WTC11 (cell line): ENCODE data around the gene VDAC1. TPM values are rescaled to one million over a fixed set of nuclear protein-coding genes. Genes with fewer than 3 reads are reported as not detected.

Experiments
- ATAC-seq: fragments of 200-7000 bp; cut with Tn5 transposase; 2 replicates; pipeline ENCODE4 v1.10.0; 2021; ENCODE audit warnings: mild to moderate bottlenecking, moderate library complexity
- CTCF ChIA-PET: fragments of 300-600 bp; sonication (Branson Sonifier 250); formaldehyde crosslinking; loops from one replicate; lab custom pipeline; 2021; ENCODE audit warnings: antibody characterized with exemption; lab: Charles Lee
- POLR2A ChIA-PET: fragments of 350-600 bp; sonication (Branson Sonifier 250); formaldehyde crosslinking; loops from one replicate; lab custom pipeline; 2021; ENCODE audit warnings: antibody characterized with exemption; lab: Charles Lee
- DNase-seq: peaks from one replicate; pipeline ENCODE4 v3.0.0; 2021; ENCODE audit warnings: low spot score
- H3K27ac Mint-ChIP-seq: 2 replicates; pipeline ENCODE4 v1.8.0; 2021; ENCODE audit warnings: mixed read lengths
- H3K27me3 Mint-ChIP-seq: 2 replicates; pipeline ENCODE4 v1.8.0; 2021; ENCODE audit warnings: low read depth, mild to moderate bottlenecking, moderate library complexity, mixed read lengths
- H3K36me3 Mint-ChIP-seq: 2 replicates; pipeline ENCODE4 v1.8.0; 2021; ENCODE audit warnings: mixed read lengths
- H3K4me1 Mint-ChIP-seq: 2 replicates; pipeline ENCODE4 v1.8.0; 2022; ENCODE audit warnings: mixed read lengths
- H3K4me3 Mint-ChIP-seq: 2 replicates; pipeline ENCODE4 v1.8.0; 2021; ENCODE audit warnings: mild to moderate bottlenecking, moderate library complexity, mixed read lengths
- H3K9me3 Mint-ChIP-seq: 2 replicates; pipeline ENCODE4 v1.8.0; 2021; ENCODE audit warnings: mixed read lengths
- ATF6 ChIP-seq: sonication (generic); formaldehyde crosslinking; IDR thresholded peaks from 2 replicates; pipeline ENCODE4 v1.8.1; 2023; ENCODE audit warnings: mild to moderate bottlenecking, missing genetic modification reagents
- CREM ChIP-seq: sonication (generic); formaldehyde crosslinking; IDR thresholded peaks from 2 replicates; pipeline ENCODE4 v1.8.1; 2022; ENCODE audit warnings: mild to moderate bottlenecking, missing genetic modification reagents, moderate library complexity
- CTCF ChIP-seq: fragments of 200-600 bp; IDR thresholded peaks from 2 replicates; pipeline ENCODE4 v1.8.0; 2022; ENCODE audit warnings: antibody characterized with exemption
- EMX1 ChIP-seq: fragments of 250-450 bp; sonication (Bioruptor Pico); IDR thresholded peaks from 2 replicates; pipeline ENCODE4 v1.8.0; 2021; ENCODE audit warnings: mild to moderate bottlenecking
- ERG ChIP-seq: fragments of 250-450 bp; sonication (Bioruptor Pico); IDR thresholded peaks from 2 replicates; pipeline ENCODE4 v1.8.0; 2021; ENCODE audit warnings: mild to moderate bottlenecking
- FOXP1 ChIP-seq: sonication (generic); formaldehyde crosslinking; IDR thresholded peaks from 2 replicates; pipeline ENCODE4 v1.8.0; 2022; ENCODE audit warnings: missing genetic modification reagents, mild to moderate bottlenecking, moderate library complexity, borderline replicate concordance
- HMGXB4 ChIP-seq: sonication (generic); formaldehyde crosslinking; IDR thresholded peaks from 2 replicates; pipeline ENCODE4 v1.8.1; 2023; ENCODE audit warnings: mild to moderate bottlenecking, moderate library complexity, missing genetic modification reagents
- IRF2 ChIP-seq: sonication (generic); formaldehyde crosslinking; IDR thresholded peaks from 2 replicates; pipeline ENCODE4 v1.8.0; 2022; ENCODE audit warnings: low read depth, missing genetic modification reagents, borderline replicate concordance
- NFYB ChIP-seq: sonication (generic); formaldehyde crosslinking; conservative IDR thresholded peaks from 2 replicates; pipeline ENCODE4 v1.8.0; 2022; ENCODE audit warnings: low read depth, missing genetic modification reagents
- PREB ChIP-seq: sonication (generic); formaldehyde crosslinking; IDR thresholded peaks from 2 replicates; pipeline ENCODE4 v1.8.1; 2022; ENCODE audit warnings: mild to moderate bottlenecking, missing genetic modification reagents, moderate library complexity, borderline replicate concordance
- RORB ChIP-seq: fragments of 250-450 bp; sonication (Bioruptor Pico); IDR thresholded peaks from 2 replicates; pipeline ENCODE4 v1.9.0; 2021; ENCODE audit warnings: mild to moderate bottlenecking
- ZNF232 ChIP-seq: sonication (generic); formaldehyde crosslinking; IDR thresholded peaks from 2 replicates; pipeline ENCODE4 v1.8.0; 2022; ENCODE audit warnings: mild to moderate bottlenecking, missing genetic modification reagents
- ZNF396 ChIP-seq: fragments of 250-450 bp; sonication (Bioruptor Pico); IDR thresholded peaks from 2 replicates; pipeline ENCODE4 v1.8.0; 2021; ENCODE audit warnings: mild to moderate bottlenecking, moderate library complexity, borderline replicate concordance
- ZNF671 ChIP-seq: fragments of 250-450 bp; sonication (Bioruptor Pico); IDR thresholded peaks from 2 replicates; pipeline ENCODE4 v1.8.0; 2021; ENCODE audit warnings: mild to moderate bottlenecking
- total RNA-seq: library from RNA; stranded (reverse); gene quantifications from 3 replicates; pipeline ENCODE4 v1.2.3, GENCODE V29; 2021
- TF ChIP-seq, protein P1 (sequence below): sonication (generic); formaldehyde crosslinking; IDR thresholded peaks from 2 replicates; pipeline ENCODE4 v1.8.1; 2022; ENCODE audit warnings: low read depth, mild to moderate bottlenecking, moderate library complexity, missing genetic modification reagents, borderline replicate concordance
- TF ChIP-seq, protein P2 (sequence below): sonication (generic); formaldehyde crosslinking; IDR thresholded peaks from 2 replicates; pipeline ENCODE4 v1.8.1; 2022; ENCODE audit warnings: missing genetic modification reagents, borderline replicate concordance

Gene VDAC1
- total RNA-seq, 1 experiment from 2014 or later, result 274 TPM

DNA sequence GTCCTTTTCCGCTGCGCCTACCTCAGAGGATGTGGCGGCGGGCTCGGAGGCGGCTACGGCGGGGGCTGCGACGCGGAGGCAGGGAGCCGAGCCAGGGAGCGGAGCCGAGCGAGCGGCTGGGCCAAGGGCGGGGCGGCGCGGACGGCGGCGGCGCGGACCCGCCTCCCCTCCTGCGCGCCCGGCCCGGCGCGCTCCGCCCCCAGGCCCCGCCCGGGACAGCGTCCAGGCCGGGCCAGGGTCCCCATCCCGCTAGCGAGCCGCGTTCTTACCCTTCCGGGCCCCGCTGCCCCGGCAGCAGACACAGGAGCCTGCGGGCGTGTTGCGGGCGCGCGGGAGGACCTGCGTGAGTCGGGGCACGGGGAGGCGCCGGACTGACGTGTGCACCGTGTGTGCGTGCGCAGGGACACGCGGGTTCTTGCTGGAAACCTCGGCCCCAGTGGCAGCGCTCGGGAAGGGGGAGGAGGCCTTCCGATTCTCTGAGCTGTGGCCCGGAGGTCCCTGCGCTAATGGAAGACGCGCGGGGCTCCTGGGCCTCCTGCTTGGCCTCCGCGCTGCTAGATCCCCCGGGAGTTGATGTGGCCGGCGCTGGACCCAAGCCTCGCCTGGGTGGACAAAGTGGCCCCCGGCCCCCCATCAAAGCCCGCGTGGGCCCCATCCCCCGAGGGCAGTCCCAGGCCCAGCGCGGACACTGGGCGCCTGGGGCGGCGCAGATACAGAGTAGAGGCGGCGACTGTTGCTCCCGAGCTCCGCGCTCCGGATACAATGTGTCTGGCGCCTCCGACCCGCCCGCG, at the start of gene VDAC1 (continued):
- no peak for TF ChIP-seq ATF6
- no peak for TF ChIP-seq IRF2 (CRISPR knock-in tag)
- no peak for TF ChIP-seq ZNF396 (CRISPR knock-in tag)
- 0 out of 2 replicates have a peak, but pooled peaks have one; percentile 9 for TF ChIP-seq NFYB
- peak; percentile 62; the same call in 1 of the 2 replicates for TF ChIP-seq ZNF232 (CRISPR knock-in tag)
- peak; percentile 29; the same call in 1 of the 2 replicates for TF ChIP-seq CREM (CRISPR knock-in tag)

- DNase-seq (no peak), ATAC-seq (peak; percentile 28; the same call in 1 of the 2 replicates)
- H3K4me3 Mint-ChIP-seq, result no peak overlapping the region
- peaks cover 14% of the 10 kb centered on the region for H3K27me3 Mint-ChIP-seq
- POLR2A ChIA-PET, result no interaction called here
- no peak for TF ChIP-seq RORB (CRISPR knock-in tag)
- TF ChIP-seq, protein P1, sequence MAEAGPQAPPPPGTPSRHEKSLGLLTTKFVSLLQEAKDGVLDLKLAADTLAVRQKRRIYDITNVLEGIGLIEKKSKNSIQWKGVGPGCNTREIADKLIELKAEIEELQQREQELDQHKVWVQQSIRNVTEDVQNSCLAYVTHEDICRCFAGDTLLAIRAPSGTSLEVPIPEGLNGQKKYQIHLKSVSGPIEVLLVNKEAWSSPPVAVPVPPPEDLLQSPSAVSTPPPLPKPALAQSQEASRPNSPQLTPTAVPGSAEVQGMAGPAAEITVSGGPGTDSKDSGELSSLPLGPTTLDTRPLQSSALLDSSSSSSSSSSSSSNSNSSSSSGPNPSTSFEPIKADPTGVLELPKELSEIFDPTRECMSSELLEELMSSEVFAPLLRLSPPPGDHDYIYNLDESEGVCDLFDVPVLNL (CRISPR knock-in tag), result no peak
- no peak for TF ChIP-seq ERG (CRISPR knock-in tag)
- no peak for TF ChIP-seq CTCF
- no peak for TF ChIP-seq HMGXB4 (CRISPR knock-in tag)
- TF ChIP-seq, protein P2, sequence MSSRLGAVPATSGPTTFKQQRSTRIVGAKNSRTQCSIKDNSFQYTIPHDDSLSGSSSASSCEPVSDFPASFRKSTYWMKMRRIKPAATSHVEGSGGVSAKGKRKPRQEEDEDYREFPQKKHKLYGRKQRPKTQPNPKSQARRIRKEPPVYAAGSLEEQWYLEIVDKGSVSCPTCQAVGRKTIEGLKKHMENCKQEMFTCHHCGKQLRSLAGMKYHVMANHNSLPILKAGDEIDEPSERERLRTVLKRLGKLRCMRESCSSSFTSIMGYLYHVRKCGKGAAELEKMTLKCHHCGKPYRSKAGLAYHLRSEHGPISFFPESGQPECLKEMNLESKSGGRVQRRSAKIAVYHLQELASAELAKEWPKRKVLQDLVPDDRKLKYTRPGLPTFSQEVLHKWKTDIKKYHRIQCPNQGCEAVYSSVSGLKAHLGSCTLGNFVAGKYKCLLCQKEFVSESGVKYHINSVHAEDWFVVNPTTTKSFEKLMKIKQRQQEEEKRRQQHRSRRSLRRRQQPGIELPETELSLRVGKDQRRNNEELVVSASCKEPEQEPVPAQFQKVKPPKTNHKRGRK (CRISPR knock-in tag), result no peak
- no peak for TF ChIP-seq ZNF671 (CRISPR knock-in tag)
- no peak for TF ChIP-seq PREB (CRISPR knock-in tag)
- no peak for TF ChIP-seq EMX1
- TF ChIP-seq FOXP1 (CRISPR knock-in tag), result no peak
- CTCF ChIA-PET, result interaction anchor here (1.0 to 5.5 kb wide), 4 partner anchors 14 to 87 kb away, joined by 3 to 47 read pairs (median 14); no protein-coding TSS in a partner anchor
- H3K9me3 Mint-ChIP-seq, result no peaks in the 10 kb centered on the region
- H3K27ac Mint-ChIP-seq, result peak overlapping the region; percentile 32
- H3K36me3 Mint-ChIP-seq, result no peaks in the 10 kb centered on the region
- peaks cover 46% of the 10 kb centered on the region for H3K4me1 Mint-ChIP-seq
Measured at GRCh38 chr5:134053840-134054338, 49.1 kb upstream of the VDAC1 start.
